ENCODE results near the gene MICOS13.

- TF ChIP-seq, protein P1, sequence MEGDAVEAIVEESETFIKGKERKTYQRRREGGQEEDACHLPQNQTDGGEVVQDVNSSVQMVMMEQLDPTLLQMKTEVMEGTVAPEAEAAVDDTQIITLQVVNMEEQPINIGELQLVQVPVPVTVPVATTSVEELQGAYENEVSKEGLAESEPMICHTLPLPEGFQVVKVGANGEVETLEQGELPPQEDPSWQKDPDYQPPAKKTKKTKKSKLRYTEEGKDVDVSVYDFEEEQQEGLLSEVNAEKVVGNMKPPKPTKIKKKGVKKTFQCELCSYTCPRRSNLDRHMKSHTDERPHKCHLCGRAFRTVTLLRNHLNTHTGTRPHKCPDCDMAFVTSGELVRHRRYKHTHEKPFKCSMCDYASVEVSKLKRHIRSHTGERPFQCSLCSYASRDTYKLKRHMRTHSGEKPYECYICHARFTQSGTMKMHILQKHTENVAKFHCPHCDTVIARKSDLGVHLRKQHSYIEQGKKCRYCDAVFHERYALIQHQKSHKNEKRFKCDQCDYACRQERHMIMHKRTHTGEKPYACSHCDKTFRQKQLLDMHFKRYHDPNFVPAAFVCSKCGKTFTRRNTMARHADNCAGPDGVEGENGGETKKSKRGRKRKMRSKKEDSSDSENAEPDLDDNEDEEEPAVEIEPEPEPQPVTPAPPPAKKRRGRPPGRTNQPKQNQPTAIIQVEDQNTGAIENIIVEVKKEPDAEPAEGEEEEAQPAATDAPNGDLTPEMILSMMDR (IDR thresholded peaks at IDR 0.05): no peak
- TF ChIP-seq POLR2AphosphoS5 (IDR thresholded peaks at IDR 0.05; ENCODE audit: low read depth, low read length) (no peak), TCF7L2 (IDR thresholded peaks at IDR 0.05; ENCODE audit: low read depth, low read length) (no peak)
Measured at GRCh38 chr19:5628919-5629481, 51.3 kb downstream of the MICOS13 start.
